ENCODE data around the gene GLT8D1. TPM values are rescaled to one million over a fixed set of nuclear protein-coding genes. Genes with fewer than 3 reads are reported as not detected.

The GLT8D1 gene
- total and polyA plus RNA-seq, 2 of the 13 experiments (the other 11 are each of a cell fraction or from before 2014, with no cell fraction given), result 110 to 121 TPM

- TF ChIP-seq KIAA2018 (CRISPR knock-in tag; IDR thresholded peaks at IDR 0.05; ENCODE audit: borderline replicate concordance) (0 out of 2 replicates have a peak, but pooled peaks have one; percentile 81), ZFAT (CRISPR knock-in tag; conservative IDR thresholded peaks at IDR 0.05) (peak; percentile 73; the same call in 1 of the 2 replicates), HNRNPK (IDR thresholded peaks at IDR 0.05; ENCODE audit: low read depth, low read length, poor library complexity, severe bottlenecking) (peak; percentile 46), IKZF5 (CRISPR knock-in tag; IDR thresholded peaks at IDR 0.05) (no peak; the same call in none of the 2 replicates), RARG (CRISPR knock-in tag; IDR thresholded peaks at IDR 0.05; ENCODE audit: low read depth) (no peak), RARA (CRISPR knock-in tag; IDR thresholded peaks at IDR 0.05) (peak; percentile 39), ASH2L (IDR thresholded peaks at IDR 0.05; ENCODE audit: insufficient read length, low read depth, low read length) (peak; percentile 93), ZNF292 (CRISPR knock-in tag; IDR thresholded peaks at IDR 0.05; ENCODE audit: borderline replicate concordance, low read depth) (peak; percentile 62), THAP9 (CRISPR knock-in tag; IDR thresholded peaks at IDR 0.05; ENCODE audit: borderline replicate concordance) (peak; percentile 92), ZNF343 (CRISPR knock-in tag; IDR thresholded peaks at IDR 0.05) (no peak), MLX (CRISPR knock-in tag; IDR thresholded peaks at IDR 0.05) (no peak), ZNF766 (CRISPR knock-in tag; IDR thresholded peaks at IDR 0.05; ENCODE audit: borderline replicate concordance) (no peak; the same call in 1 of the 2 replicates), ZNF746 (CRISPR knock-in tag; IDR thresholded peaks at IDR 0.05) (no peak), KDM5B (CRISPR knock-in tag; IDR thresholded peaks at IDR 0.05; ENCODE audit: borderline replicate concordance) (no peak)
Measured at GRCh38 chr3:52705688-52706686, at the start of gene GLT8D1, which contains the start of gene SPCS1 (continued).

All from HepG2 (cell line).